ENCODE measurements around the gene TAS1R3.

GRCh38 chr1:1341549-1342021 is 10.5 kb downstream of the TAS1R3 start:
- TF ChIP-seq POLR2A (IDR thresholded peaks at IDR 0.05) = no peak
- TF ChIP-seq CTCF (IDR thresholded peaks at IDR 0.05) = no peak

Measured in adrenal gland (tissue), 5 donors.